Esophagus muscularis mucosa (tissue), 4 donors: ENCODE data around the gene AUTS2.

Experiments used
- EP300 ChIP-seq: sonication (generic); formaldehyde crosslinking; IDR thresholded peaks from one replicate; pipeline ENCODE4 v1.6.1; 2017; ENCODE audit warnings: antibody characterized with exemption
- POLR2A ChIP-seq: fragments of 450-650 bp; IDR thresholded peaks from one replicate; pipeline ENCODE4 v1.6.1; 2017; ENCODE audit warnings: antibody characterized with exemption, moderate library complexity, mild to moderate bottlenecking, low read depth
- TF ChIP-seq, protein P1 (sequence below), 3 experiments: fragments of 200-600 bp in 2 of 3; fragments of 450-650 bp in 1 of 3; sonication (generic) in 2 of 3; IDR thresholded peaks; one replicate each; pipeline ENCODE4 v1.5.1; 2017 to 2019; ENCODE audit warnings: antibody characterized with exemption in 3 of 3, mild to moderate bottlenecking in 2 of 3, moderate library complexity in 1 of 3

GRCh38 chr7:70463352-70463938 is 865.2 kb downstream of the AUTS2 start:
- TF ChIP-seq, protein P1, sequence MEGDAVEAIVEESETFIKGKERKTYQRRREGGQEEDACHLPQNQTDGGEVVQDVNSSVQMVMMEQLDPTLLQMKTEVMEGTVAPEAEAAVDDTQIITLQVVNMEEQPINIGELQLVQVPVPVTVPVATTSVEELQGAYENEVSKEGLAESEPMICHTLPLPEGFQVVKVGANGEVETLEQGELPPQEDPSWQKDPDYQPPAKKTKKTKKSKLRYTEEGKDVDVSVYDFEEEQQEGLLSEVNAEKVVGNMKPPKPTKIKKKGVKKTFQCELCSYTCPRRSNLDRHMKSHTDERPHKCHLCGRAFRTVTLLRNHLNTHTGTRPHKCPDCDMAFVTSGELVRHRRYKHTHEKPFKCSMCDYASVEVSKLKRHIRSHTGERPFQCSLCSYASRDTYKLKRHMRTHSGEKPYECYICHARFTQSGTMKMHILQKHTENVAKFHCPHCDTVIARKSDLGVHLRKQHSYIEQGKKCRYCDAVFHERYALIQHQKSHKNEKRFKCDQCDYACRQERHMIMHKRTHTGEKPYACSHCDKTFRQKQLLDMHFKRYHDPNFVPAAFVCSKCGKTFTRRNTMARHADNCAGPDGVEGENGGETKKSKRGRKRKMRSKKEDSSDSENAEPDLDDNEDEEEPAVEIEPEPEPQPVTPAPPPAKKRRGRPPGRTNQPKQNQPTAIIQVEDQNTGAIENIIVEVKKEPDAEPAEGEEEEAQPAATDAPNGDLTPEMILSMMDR (IDR thresholded peaks at IDR 0.05): no peak
- TF ChIP-seq EP300 (no peak), POLR2A (no peak)
